Measurements from ENCODE around the gene TTC33.

TTC33 gene

GRCh38 chr5:40489421-40489820, 266.3 kb downstream of the TTC33 start:
- no peak for TF ChIP-seq CTCF (IDR thresholded peaks at IDR 0.05; ENCODE audit: control insufficient read depth, insufficient read depth, low read depth, low read length, missing control alignments)
- DNase-seq (ENCODE audit: low read depth): no peak
- H3K4me3 ChIP-seq (ENCODE audit: control insufficient read depth, low read depth, low read length): no peak overlapping the region

GRCh38 chr5:40486437-40487275, 269.1 kb downstream of the TTC33 start:
- no peak for TF ChIP-seq CTCF (IDR thresholded peaks at IDR 0.05; ENCODE audit: control insufficient read depth, insufficient read depth, low read depth, low read length, missing control alignments)
- DNase-seq (ENCODE audit: low read depth): no peak
- H3K4me3 ChIP-seq (ENCODE audit: control insufficient read depth, low read depth, low read length): no peak overlapping the region

- TF ChIP-seq CTCF (IDR thresholded peaks at IDR 0.05; ENCODE audit: control insufficient read depth, insufficient read depth, low read depth, low read length, missing control alignments): no peak
- H3K4me3 ChIP-seq (ENCODE audit: control insufficient read depth, low read depth, low read length): no peak overlapping the region
- no peak for DNase-seq (ENCODE audit: low read depth)
These were observed 270.5 kb downstream of the TTC33 start for GRCh38 chr5:40485021-40485998.

- H3K4me3 ChIP-seq (ENCODE audit: control insufficient read depth, low read depth, low read length): no peak overlapping the region
- TF ChIP-seq CTCF (IDR thresholded peaks at IDR 0.05; ENCODE audit: control insufficient read depth, insufficient read depth, low read depth, low read length, missing control alignments): no peak
- DNase-seq (ENCODE audit: low read depth): no peak
These were observed 271.3 kb downstream of the TTC33 start for GRCh38 chr5:40484495-40484894.

GRCh38 chr5:40483316-40483715, 272.4 kb downstream of the TTC33 start:
- no peak overlapping the region for H3K4me3 ChIP-seq (ENCODE audit: control insufficient read depth, low read depth, low read length)
- no peak for DNase-seq (ENCODE audit: low read depth)
- no peak for TF ChIP-seq CTCF (IDR thresholded peaks at IDR 0.05; ENCODE audit: control insufficient read depth, insufficient read depth, low read depth, low read length, missing control alignments)

- no peak for DNase-seq (ENCODE audit: low read depth)
- TF ChIP-seq CTCF (IDR thresholded peaks at IDR 0.05; ENCODE audit: control insufficient read depth, insufficient read depth, low read depth, low read length, missing control alignments): no peak
These were observed 274.5 kb downstream of the TTC33 start for GRCh38 chr5:40481241-40481640.

More at GRCh38 chr5:40481241-40481640, 274.5 kb downstream of the TTC33 start:
- no peak overlapping the region for H3K4me3 ChIP-seq (ENCODE audit: control insufficient read depth, low read depth, low read length)

All from AG09309 (cell line).